HCT116 (cell line): ENCODE results near the gene PRKCQ. TPM values are rescaled to one million over a fixed set of nuclear protein-coding genes. Genes with fewer than 3 reads are reported as not detected.

ENCODE experiments used
- ATAC-seq: fragments of 200-7000 bp; cut with Tn5 transposase; 2 replicates; pipeline ENCODE4 v1.9.1; 2020; ENCODE audit warnings: mild to moderate bottlenecking, moderate library complexity
- BruUV-seq: library from RNA; stranded (reverse); fragments of 400-500 nt; replicated peaks from 2 replicates; lab custom pipeline; 2021; lab: Mats Ljungman, UMichigan
- CTCF ChIA-PET: fragments of 300-600 bp; sonication (Branson Sonifier 250); formaldehyde crosslinking; loops from one replicate; lab custom pipeline; 2021; ENCODE audit warnings: antibody characterized with exemption; lab: Charles Lee
- POLR2A ChIA-PET: fragments of 300-600, 350-600 bp; sonication (Branson Sonifier 250); formaldehyde crosslinking; loops from one replicate; lab custom pipeline; 2021; ENCODE audit warnings: antibody characterized with exemption; lab: Charles Lee
- RAD21 ChIA-PET, 2 experiments: fragments of 300-600 bp; sonication (Branson Sonifier 250); formaldehyde crosslinking; loops; one replicate each; lab custom pipeline; 2023; ENCODE audit warnings: low total read pairs in 2 of 2; ENCODE audit not compliant: uncharacterized antibody in 2 of 2, unreplicated experiment in 2 of 2, low non-redundant PET in 1 of 2; lab: Charles Lee
- DNase-seq: peaks from one replicate; pipeline ENCODE4 v3.0.0-alpha.2; 2010; ENCODE audit warnings: low read depth, low spot score
- H2AFZ ChIP-seq: fragments of 200-600 bp; shearing (Covaris generic), sonication (generic); 2 replicates; pipeline ENCODE4 v1.6.1; 2017; ENCODE audit warnings: low read depth, mixed run types, mixed read lengths, antibody characterized with exemption, low read length; ENCODE audit not compliant: poor library complexity, severe bottlenecking
- H3K27ac ChIP-seq: 2 replicates; pipeline ENCODE4 v1.5.1; 2012; ENCODE audit warnings: low read depth, low read length
- H3K27me3 ChIP-seq: fragments of 200-600 bp; sonication (generic); 2 replicates; pipeline ENCODE4 v1.6.1; 2016; ENCODE audit warnings: mixed run types, low read length, mixed read lengths; ENCODE audit not compliant: insufficient read depth
- H3K36me3 ChIP-seq, 2 experiments: fragments of 200-500 bp in 1 of 2; fragments of 200-600 bp in 1 of 2; sonication (Bioruptor generic) in 1 of 2; sonication (generic) in 1 of 2; 2 replicates each; pipeline versions ENCODE4 v1.5.1 to v1.6.1; 2014 to 2016; ENCODE audit warnings: low read length in 2 of 2, inconsistent platforms in 1 of 2, mixed read lengths in 1 of 2, mixed run types in 1 of 2; ENCODE audit not compliant: insufficient read depth in 2 of 2, control insufficient read depth in 1 of 2
- H3K4me1 ChIP-seq, 2 experiments: fragments of 200-600 bp in 1 of 2; sonication (generic) in 1 of 2; 2 replicates each; pipeline versions ENCODE4 v1.5.1 to v1.6.1; 2012 to 2017; ENCODE audit warnings: low read length in 2 of 2, inconsistent platforms in 1 of 2, mild to moderate bottlenecking in 1 of 2, mixed read lengths in 1 of 2, mixed run types in 1 of 2, moderate library complexity in 1 of 2; ENCODE audit not compliant: insufficient read depth in 2 of 2, control insufficient read depth in 1 of 2
- H3K4me2 ChIP-seq: fragments of 200-600 bp; sonication (generic); 2 replicates; pipeline ENCODE4 v1.6.1; 2017; ENCODE audit warnings: mixed run types, low read length, mixed read lengths
- H3K4me3 ChIP-seq, 2 experiments: fragments of 200-600 bp in 1 of 2; sonication (generic) in 1 of 2; replicated peaks in 1 of 2; 2 replicates each; pipeline ENCODE4 v1.5.1; 2011 to 2016; ENCODE audit warnings: low read length in 2 of 2, control low read depth in 1 of 2, low read depth in 1 of 2, mild to moderate bottlenecking in 1 of 2, mixed read lengths in 1 of 2, mixed run types in 1 of 2
- H3K79me2 ChIP-seq: fragments of 200-600 bp; sonication (generic); 2 replicates; pipeline ENCODE4 v1.6.1; 2017; ENCODE audit warnings: mild to moderate bottlenecking, mixed run types, low read length, moderate library complexity, mixed read lengths; ENCODE audit not compliant: insufficient read depth
- H3K9ac ChIP-seq: fragments of 200-600 bp; sonication (generic); 2 replicates; pipeline ENCODE4 v1.6.1; 2016; ENCODE audit warnings: low read length, mixed read lengths
- H3K9me2 ChIP-seq: fragments of 200-600 bp; sonication (generic), shearing (Covaris generic); 2 replicates; pipeline ENCODE4 v1.6.1; 2017; ENCODE audit warnings: mixed run types, mild to moderate bottlenecking, moderate library complexity; ENCODE audit not compliant: insufficient read depth
- H3K9me3 ChIP-seq, 2 experiments: fragments of 200-500 bp in 1 of 2; fragments of 200-600 bp in 1 of 2; sonication (Bioruptor generic) in 1 of 2; sonication (generic) in 1 of 2; 2 replicates each; pipeline ENCODE4 v1.6.1; 2014 to 2017; ENCODE audit warnings: low read length in 2 of 2, mixed read lengths in 2 of 2, inconsistent platforms in 1 of 2, low read depth in 1 of 2, mild to moderate bottlenecking in 1 of 2, mixed run types in 1 of 2, moderate library complexity in 1 of 2; ENCODE audit not compliant: control insufficient read depth in 1 of 2, insufficient read depth in 1 of 2
- H4K20me1 ChIP-seq: fragments of 200-600 bp; sonication (generic), shearing (Covaris generic); 2 replicates; pipeline ENCODE4 v1.6.1; 2017; ENCODE audit warnings: mixed run types, mild to moderate bottlenecking, moderate library complexity; ENCODE audit not compliant: insufficient read depth
- CEBPB ChIP-seq: IDR thresholded peaks from 2 replicates; pipeline ENCODE4 v1.6.1; 2012; ENCODE audit warnings: low read depth
- EGR1 ChIP-seq: IDR thresholded peaks from 2 replicates; pipeline ENCODE4 v1.6.1; 2012; ENCODE audit warnings: low read depth
- FOSL1 ChIP-seq: IDR thresholded peaks from 2 replicates; pipeline ENCODE4 v1.6.1; 2012; ENCODE audit warnings: low read depth
- JUND ChIP-seq: IDR thresholded peaks from 2 replicates; pipeline ENCODE4 v1.6.1; 2012
- MAX ChIP-seq: IDR thresholded peaks from 2 replicates; pipeline ENCODE4 v1.6.1; 2012
- POLR2A ChIP-seq: IDR thresholded peaks from 2 replicates; pipeline ENCODE4 v1.7.0; 2011; ENCODE audit warnings: borderline replicate concordance; ENCODE audit not compliant: insufficient read depth, insufficient read length; ENCODE audit errors: extremely low read depth
- POLR2AphosphoS5 ChIP-seq: IDR thresholded peaks from 2 replicates; pipeline ENCODE4 v1.6.1; 2011; ENCODE audit warnings: mild to moderate bottlenecking, low read depth, low read length, moderate library complexity
- SP1 ChIP-seq: IDR thresholded peaks from 2 replicates; pipeline ENCODE4 v1.6.1; 2012; ENCODE audit warnings: low read depth
- TCF7L2 ChIP-seq: IDR thresholded peaks from 2 replicates; pipeline ENCODE4 v1.7.0; 2011; ENCODE audit warnings: borderline replicate concordance, inconsistent platforms; ENCODE audit not compliant: insufficient read depth, insufficient read length; ENCODE audit errors: extremely low read depth
- YY1 ChIP-seq: IDR thresholded peaks from 2 replicates; pipeline ENCODE4 v1.6.1; 2011; ENCODE audit warnings: low read length, low read depth, moderate library complexity, mild to moderate bottlenecking; ENCODE audit not compliant: insufficient replicate concordance; ENCODE audit errors: extremely low read depth
- ZFX ChIP-seq: fragments of 450-650 bp; IDR thresholded peaks from 2 replicates; pipeline ENCODE4 v1.6.1; 2017
- intact Hi-C: fragments of 100-400 bp; cut with micrococcal nuclease; formaldehyde crosslinking; loops from 2 replicates; pipeline ENCODE4 v1.10.0; 2022
- total RNA-seq: library from RNA; stranded (reverse); gene quantifications from one replicate; pipeline ENCODE4 v1.2.1, GENCODE V29; 2021; ENCODE audit not compliant: unreplicated experiment
- TF ChIP-seq, protein P1 (sequence below): IDR thresholded peaks from 2 replicates; pipeline ENCODE4 v1.6.1; 2012
- TF ChIP-seq, protein P2 (sequence below): IDR thresholded peaks from 2 replicates; pipeline ENCODE4 v1.6.1; 2011; ENCODE audit warnings: mild to moderate bottlenecking, low read length, moderate library complexity; ENCODE audit not compliant: insufficient replicate concordance; ENCODE audit errors: extremely low read depth
- TF ChIP-seq, protein P3 (sequence below), 3 experiments: fragments of 200-600 bp in 1 of 3; sonication (generic) in 1 of 3; IDR thresholded peaks in 2 of 3; conservative IDR thresholded peaks in 1 of 3; 2 replicates each; pipeline ENCODE4 v1.5.1; 2012 to 2017; ENCODE audit warnings: low read depth in 2 of 3, low read length in 2 of 3, antibody characterized with exemption in 1 of 3, borderline replicate concordance in 1 of 3, control low read depth in 1 of 3, mild to moderate bottlenecking in 1 of 3, mixed read lengths in 1 of 3, mixed run types in 1 of 3, moderate library complexity in 1 of 3; ENCODE audit not compliant: insufficient read depth in 1 of 3

PRKCQ gene
- total RNA-seq, 1 experiment from 2014 or later, result 0.54 TPM

DNA sequence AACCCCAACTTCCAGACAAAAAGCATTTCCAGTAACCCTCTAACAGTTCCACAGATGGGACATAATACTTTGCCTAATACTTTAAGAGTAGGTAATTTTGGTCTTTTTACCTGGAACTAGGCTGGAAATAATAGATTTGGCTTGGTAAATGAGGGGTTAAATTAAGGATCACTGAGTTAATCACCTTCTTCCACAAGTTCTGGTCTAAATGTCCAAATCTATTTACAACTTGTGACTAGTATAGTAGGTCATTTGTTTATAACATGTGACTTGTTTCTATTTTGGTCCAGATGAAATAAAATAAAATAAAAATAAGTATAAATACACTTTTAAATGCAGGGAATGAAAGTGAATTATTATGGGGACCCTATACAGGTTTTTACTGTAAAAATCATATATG, 80.1 kb downstream of the PRKCQ start:
- Histone ChIP-seq H3K9me2 (no peaks in the 10 kb centered on the region), H3K4me2 (no peak overlapping the region), H3K79me2 (no peaks in the 10 kb centered on the region), H3K9ac (no peak overlapping the region), H3K9me3 (no peaks in the 10 kb centered on the region), H2AFZ (no peak overlapping the region)
- intact Hi-C loops, result no loop called here
- BruUV-seq, result no TSS peak
- no peak for DNase-seq
- no peak for TF ChIP-seq POLR2A
- TF ChIP-seq, protein P1, sequence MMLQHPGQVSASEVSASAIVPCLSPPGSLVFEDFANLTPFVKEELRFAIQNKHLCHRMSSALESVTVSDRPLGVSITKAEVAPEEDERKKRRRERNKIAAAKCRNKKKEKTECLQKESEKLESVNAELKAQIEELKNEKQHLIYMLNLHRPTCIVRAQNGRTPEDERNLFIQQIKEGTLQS, result no peak
- TF ChIP-seq ZFX, result no peak
- no peak for TF ChIP-seq MAX
- no peak for TF ChIP-seq FOSL1
- no peak for TF ChIP-seq JUND
- no peak for TF ChIP-seq TCF7L2
- no peak for TF ChIP-seq SP1
- no peak for TF ChIP-seq CEBPB
- TF ChIP-seq YY1, result no peak
- no peak for TF ChIP-seq POLR2AphosphoS5
- TF ChIP-seq, all 23 proteins: peak for 0
- Histone ChIP-seq H3K36me3 (no peaks in the 10 kb centered on the region), H3K27me3 (peaks cover 45% of the 10 kb centered on the region), H3K4me3 (no peak overlapping the region), H3K27ac (no peak overlapping the region), H3K4me1 (no peaks in the 10 kb centered on the region), H4K20me1 (no peaks in the 10 kb centered on the region; the same call in 1 of the 2 replicates)
- no peak for ATAC-seq
- ChIA-PET RAD21 (no interaction called here), POLR2A (no interaction called here), CTCF (no interaction called here)

GRCh38 chr10:6498771-6499170, 81.3 kb downstream of the PRKCQ start:
- intact Hi-C loops, result no loop called here
- POLR2A ChIA-PET, result no interaction called here
- Histone ChIP-seq H3K4me3 (no peak overlapping the region), H3K4me1 (no peaks in the 10 kb centered on the region), H3K9ac (no peak overlapping the region), H3K27me3 (peaks cover 48% of the 10 kb centered on the region), H3K9me2 (no peaks in the 10 kb centered on the region)
- TF ChIP-seq POLR2AphosphoS5, result no peak
- TF ChIP-seq, protein P2, sequence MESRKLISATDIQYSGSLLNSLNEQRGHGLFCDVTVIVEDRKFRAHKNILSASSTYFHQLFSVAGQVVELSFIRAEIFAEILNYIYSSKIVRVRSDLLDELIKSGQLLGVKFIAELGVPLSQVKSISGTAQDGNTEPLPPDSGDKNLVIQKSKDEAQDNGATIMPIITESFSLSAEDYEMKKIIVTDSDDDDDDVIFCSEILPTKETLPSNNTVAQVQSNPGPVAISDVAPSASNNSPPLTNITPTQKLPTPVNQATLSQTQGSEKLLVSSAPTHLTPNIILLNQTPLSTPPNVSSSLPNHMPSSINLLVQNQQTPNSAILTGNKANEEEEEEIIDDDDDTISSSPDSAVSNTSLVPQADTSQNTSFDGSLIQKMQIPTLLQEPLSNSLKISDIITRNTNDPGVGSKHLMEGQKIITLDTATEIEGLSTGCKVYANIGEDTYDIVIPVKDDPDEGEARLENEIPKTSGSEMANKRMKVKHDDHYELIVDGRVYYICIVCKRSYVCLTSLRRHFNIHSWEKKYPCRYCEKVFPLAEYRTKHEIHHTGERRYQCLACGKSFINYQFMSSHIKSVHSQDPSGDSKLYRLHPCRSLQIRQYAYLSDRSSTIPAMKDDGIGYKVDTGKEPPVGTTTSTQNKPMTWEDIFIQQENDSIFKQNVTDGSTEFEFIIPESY, result no peak
- TF ChIP-seq, protein P3, sequence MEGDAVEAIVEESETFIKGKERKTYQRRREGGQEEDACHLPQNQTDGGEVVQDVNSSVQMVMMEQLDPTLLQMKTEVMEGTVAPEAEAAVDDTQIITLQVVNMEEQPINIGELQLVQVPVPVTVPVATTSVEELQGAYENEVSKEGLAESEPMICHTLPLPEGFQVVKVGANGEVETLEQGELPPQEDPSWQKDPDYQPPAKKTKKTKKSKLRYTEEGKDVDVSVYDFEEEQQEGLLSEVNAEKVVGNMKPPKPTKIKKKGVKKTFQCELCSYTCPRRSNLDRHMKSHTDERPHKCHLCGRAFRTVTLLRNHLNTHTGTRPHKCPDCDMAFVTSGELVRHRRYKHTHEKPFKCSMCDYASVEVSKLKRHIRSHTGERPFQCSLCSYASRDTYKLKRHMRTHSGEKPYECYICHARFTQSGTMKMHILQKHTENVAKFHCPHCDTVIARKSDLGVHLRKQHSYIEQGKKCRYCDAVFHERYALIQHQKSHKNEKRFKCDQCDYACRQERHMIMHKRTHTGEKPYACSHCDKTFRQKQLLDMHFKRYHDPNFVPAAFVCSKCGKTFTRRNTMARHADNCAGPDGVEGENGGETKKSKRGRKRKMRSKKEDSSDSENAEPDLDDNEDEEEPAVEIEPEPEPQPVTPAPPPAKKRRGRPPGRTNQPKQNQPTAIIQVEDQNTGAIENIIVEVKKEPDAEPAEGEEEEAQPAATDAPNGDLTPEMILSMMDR (IDR thresholded peaks at IDR 0.05 in 2 of 3, conservative IDR thresholded peaks at IDR 0.05 in 1 of 3; ENCODE audit: borderline replicate concordance in 1 of 3, insufficient read depth in 1 of 3, low read depth in 2 of 3, low read length in 2 of 3), result no peak
- TF ChIP-seq EGR1, result no peak
- TF ChIP-seq, all 23 proteins: peak for 0
- no peak for DNase-seq
- no peak overlapping the region for H3K27ac ChIP-seq
- no peaks in the 10 kb centered on the region; the same call in 1 of the 2 replicates for H4K20me1 ChIP-seq
- no peaks in the 10 kb centered on the region for H3K36me3 ChIP-seq
- ATAC-seq, result no peak
- no peak overlapping the region for H3K4me2 ChIP-seq
- BruUV-seq, result no TSS peak
- H3K9me3 ChIP-seq, result no peaks in the 10 kb centered on the region
- CTCF ChIA-PET, result no interaction called here
- RAD21 ChIA-PET, result no interaction called here
- no peaks in the 10 kb centered on the region for H3K79me2 ChIP-seq
- H2AFZ ChIP-seq, result no peak overlapping the region
